Effector memory CD4-positive, alpha-beta T cell (primary cell): ENCODE results near the gene RASA3.

ENCODE experiments used
- DNase-seq, 3 donors: peaks; one replicate each; pipeline ENCODE4 v3.0.0-alpha.2; 2020
- H3K27ac ChIP-seq: 2 replicates; pipeline ENCODE4 v1.7.0; 2013; ENCODE audit warnings: mild to moderate bottlenecking, low read length, moderate library complexity; ENCODE audit not compliant: insufficient read depth, poor library complexity, severe bottlenecking
- H3K27me3 ChIP-seq: replicated peaks from 2 replicates; pipeline ENCODE4 v1.7.0; 2013; ENCODE audit warnings: mild to moderate bottlenecking, low read length; ENCODE audit not compliant: insufficient read depth, control insufficient read depth, poor library complexity, severe bottlenecking
- H3K36me3 ChIP-seq: 2 replicates; pipeline ENCODE4 v1.7.0; 2013; ENCODE audit warnings: mild to moderate bottlenecking, low read length, moderate library complexity; ENCODE audit not compliant: control insufficient read depth, insufficient read depth
- H3K4me1 ChIP-seq: 2 replicates; pipeline ENCODE4 v1.7.0; 2013; ENCODE audit warnings: low read length, mild to moderate bottlenecking; ENCODE audit not compliant: control insufficient read depth, insufficient read depth, poor library complexity, severe bottlenecking
- H3K4me3 ChIP-seq: 2 replicates; pipeline ENCODE4 v1.7.0; 2013; ENCODE audit warnings: low read length, low read depth, mild to moderate bottlenecking; ENCODE audit not compliant: insufficient read depth, poor library complexity, severe bottlenecking
- H3K9me3 ChIP-seq: 2 replicates; pipeline ENCODE4 v1.7.0; 2013; ENCODE audit warnings: mild to moderate bottlenecking, low read length, moderate library complexity; ENCODE audit not compliant: control insufficient read depth

The RASA3 gene

GRCh38 chr13:114007566-114007965 is 124.9 kb downstream of the RASA3 start:
- Histone ChIP-seq H3K27ac (no peak overlapping the region), H3K36me3 (peaks cover 65% of the 10 kb centered on the region), H3K4me1 (no peaks in the 10 kb centered on the region), H3K27me3 (no peaks in the 10 kb centered on the region), H3K4me3 (no peak overlapping the region), H3K9me3 (no peaks in the 10 kb centered on the region)
- no peak for DNase-seq

- no peaks in the 10 kb centered on the region for H3K9me3 ChIP-seq
- no peaks in the 10 kb centered on the region for H3K4me1 ChIP-seq
- H3K27me3 ChIP-seq = no peaks in the 10 kb centered on the region
- no peak overlapping the region for H3K27ac ChIP-seq
- peaks cover 65% of the 10 kb centered on the region for H3K36me3 ChIP-seq
- H3K4me3 ChIP-seq = no peak overlapping the region
- no peak for DNase-seq
Observed at GRCh38 chr13:114005206-114005724, 127.2 kb downstream of the RASA3 start.

GRCh38 chr13:114004420-114005205 is 127.8 kb downstream of the RASA3 start:
- H3K27ac ChIP-seq = no peak overlapping the region
- no peak for DNase-seq
- H3K4me1 ChIP-seq = no peaks in the 10 kb centered on the region

GRCh38 chr13:114002771-114003321 is 129.6 kb downstream of the RASA3 start:
- Histone ChIP-seq H3K4me3 (no peak overlapping the region), H3K27ac (no peak overlapping the region), H3K27me3 (no peaks in the 10 kb centered on the region), H3K36me3 (peaks cover 71% of the 10 kb centered on the region), H3K9me3 (no peaks in the 10 kb centered on the region), H3K4me1 (no peaks in the 10 kb centered on the region)
- DNase-seq = no peak

More at GRCh38 chr13:114004420-114005205, 127.8 kb downstream of the RASA3 start:
- H3K9me3 ChIP-seq = no peaks in the 10 kb centered on the region
- H3K36me3 ChIP-seq = peaks cover 64% of the 10 kb centered on the region
- no peak overlapping the region for H3K4me3 ChIP-seq
- H3K27me3 ChIP-seq = no peaks in the 10 kb centered on the region

- DNase-seq = no peak
- no peaks in the 10 kb centered on the region for H3K9me3 ChIP-seq
- H3K36me3 ChIP-seq = peaks cover 75% of the 10 kb centered on the region
- no peak overlapping the region for H3K27ac ChIP-seq
- no peaks in the 10 kb centered on the region for H3K27me3 ChIP-seq
- no peaks in the 10 kb centered on the region for H3K4me1 ChIP-seq
- H3K4me3 ChIP-seq = no peak overlapping the region
Observed at GRCh38 chr13:114002009-114002544, 130.3 kb downstream of the RASA3 start.

GRCh38 chr13:114001331-114002008 is 131.0 kb downstream of the RASA3 start:
- DNase-seq = no peak
- Histone ChIP-seq H3K4me3 (no peak overlapping the region), H3K36me3 (peaks cover 81% of the 10 kb centered on the region), H3K27me3 (no peaks in the 10 kb centered on the region), H3K27ac (no peak overlapping the region), H3K4me1 (no peaks in the 10 kb centered on the region), H3K9me3 (no peaks in the 10 kb centered on the region)

GRCh38 chr13:114000151-114001040 is 132.0 kb downstream of the RASA3 start:
- DNase-seq = no peak
- Histone ChIP-seq H3K27ac (no peak overlapping the region), H3K27me3 (no peaks in the 10 kb centered on the region), H3K36me3 (peaks cover 88% of the 10 kb centered on the region), H3K4me1 (no peaks in the 10 kb centered on the region), H3K4me3 (no peak overlapping the region), H3K9me3 (no peaks in the 10 kb centered on the region)

- no peak overlapping the region for H3K27ac ChIP-seq
Observed at GRCh38 chr13:113999618-113999910, 132.9 kb downstream of the RASA3 start.

GRCh38 chr13:113998781-113999617 is 133.4 kb downstream of the RASA3 start:
- Histone ChIP-seq H3K36me3 (peaks cover 89% of the 10 kb centered on the region), H3K4me3 (no peak overlapping the region), H3K27me3 (no peaks in the 10 kb centered on the region), H3K9me3 (no peaks in the 10 kb centered on the region), H3K4me1 (no peaks in the 10 kb centered on the region), H3K27ac (no peak overlapping the region)
- DNase-seq = no peak

More at GRCh38 chr13:113999618-113999910, 132.9 kb downstream of the RASA3 start:
- peaks cover 88% of the 10 kb centered on the region for H3K36me3 ChIP-seq
- H3K27me3 ChIP-seq = no peaks in the 10 kb centered on the region
- H3K4me3 ChIP-seq = no peak overlapping the region
- no peaks in the 10 kb centered on the region for H3K4me1 ChIP-seq
- no peaks in the 10 kb centered on the region for H3K9me3 ChIP-seq
- DNase-seq = no peak
